Mononuclear cell (primary cell): ENCODE data around the gene FASTKD3. TPM values are rescaled to one million over a fixed set of nuclear protein-coding genes. Genes with fewer than 3 reads are reported as not detected.
"Not testable (repeated sequence)": the region's sequence is repeated elsewhere in the genome, so short reads cannot be mapped to it uniquely, and the experiment has no call there.

ENCODE experiments used
- H3K27me3 ChIP-seq: 2 replicates; pipeline ENCODE4 v1.6.0; 2011; ENCODE audit warnings: low read length, control low read depth; ENCODE audit not compliant: insufficient read depth
- H3K4me1 ChIP-seq: 2 replicates; pipeline ENCODE4 v1.5.1; 2011; ENCODE audit warnings: mild to moderate bottlenecking, low read length, control low read depth; ENCODE audit not compliant: insufficient read depth
- H3K4me3 ChIP-seq: 2 replicates; pipeline ENCODE4 v1.5.1; 2011; ENCODE audit warnings: mild to moderate bottlenecking, low read length, moderate library complexity
- H3K9me3 ChIP-seq: 2 replicates; pipeline ENCODE4 v1.5.1; 2011; ENCODE audit warnings: low read depth, mild to moderate bottlenecking, control low read depth, low read length
- total RNA-seq: library from RNA; depleted of rRNA; stranded (reverse); fragments of >200 nt; gene quantifications from one replicate; pipeline ENCODE4 v1.2.3, GENCODE V29; 2012

FASTKD3 gene, protein sequence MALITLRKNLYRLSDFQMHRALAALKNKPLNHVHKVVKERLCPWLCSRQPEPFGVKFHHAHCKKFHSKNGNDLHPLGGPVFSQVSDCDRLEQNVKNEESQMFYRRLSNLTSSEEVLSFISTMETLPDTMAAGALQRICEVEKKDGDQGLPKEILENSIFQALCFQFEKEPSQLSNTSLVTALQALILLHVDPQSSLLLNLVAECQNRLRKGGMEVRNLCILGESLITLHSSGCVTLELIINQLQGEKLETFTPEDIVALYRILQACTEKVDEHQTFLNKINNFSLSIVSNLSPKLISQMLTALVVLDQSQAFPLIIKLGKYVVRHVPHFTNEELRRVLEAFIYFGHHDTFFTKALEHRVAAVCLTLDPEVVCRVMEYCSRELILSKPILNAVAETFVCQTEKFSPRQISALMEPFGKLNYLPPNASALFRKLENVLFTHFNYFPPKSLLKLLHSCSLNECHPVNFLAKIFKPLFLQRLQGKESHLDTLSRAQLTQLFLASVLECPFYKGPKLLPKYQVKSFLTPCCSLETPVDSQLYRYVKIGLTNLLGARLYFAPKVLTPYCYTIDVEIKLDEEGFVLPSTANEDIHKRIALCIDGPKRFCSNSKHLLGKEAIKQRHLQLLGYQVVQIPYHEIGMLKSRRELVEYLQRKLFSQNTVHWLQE
- 9.2 TPM for total RNA-seq

DNA sequence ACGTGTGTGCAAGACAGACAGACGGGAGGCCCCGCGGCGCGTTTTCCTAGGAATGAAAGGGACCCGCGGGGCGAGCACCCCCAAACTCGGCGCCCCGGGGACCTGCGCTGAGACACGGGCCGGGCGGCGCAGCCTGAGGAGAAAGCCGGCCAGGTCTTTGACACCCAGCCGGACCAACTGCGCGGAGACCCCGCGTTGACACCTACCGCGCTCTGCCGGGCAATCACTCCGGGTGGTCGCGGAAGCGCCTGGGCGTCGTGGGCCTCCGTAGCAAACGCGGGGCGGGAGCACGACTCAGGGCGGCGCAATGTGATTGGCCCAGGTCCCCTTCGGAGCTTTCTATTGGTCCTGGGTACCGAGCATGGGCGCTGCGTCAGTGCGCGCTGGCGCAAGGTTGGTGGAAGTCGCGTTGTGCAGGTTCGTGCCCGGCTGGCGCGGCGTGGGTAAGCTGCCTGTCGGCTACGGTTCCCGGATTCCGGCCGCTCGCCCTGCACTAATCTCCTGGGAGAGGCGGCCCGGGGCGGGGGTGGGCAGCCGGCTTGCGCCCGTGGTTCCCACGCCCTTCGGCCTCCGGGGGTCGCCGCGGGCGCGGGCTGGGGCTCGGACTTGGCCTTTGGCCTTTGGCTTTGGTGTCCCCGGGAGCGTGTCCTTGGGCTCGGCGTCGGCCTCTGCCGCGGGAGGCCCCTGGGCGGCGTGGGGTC lies at the start of gene FASTKD3, which contains the start of gene MTRR:
FASTKD3 (minus strand) TSS at position 259 of the 701 bp plus-strand sequence. CDS start 948 bp downstream, outside the sequence.
MTRR (plus strand) TSS at position 376 of the 701 bp plus-strand sequence. CDS start 1,647 bp downstream, outside the sequence.
- Histone ChIP-seq H3K4me1 (peaks cover 32% of the 10 kb centered on the region), H3K4me3 (peak within 1 kb of the TSS; percentile 75), H3K27me3 (no peaks in the 10 kb centered on the region)

DNA sequence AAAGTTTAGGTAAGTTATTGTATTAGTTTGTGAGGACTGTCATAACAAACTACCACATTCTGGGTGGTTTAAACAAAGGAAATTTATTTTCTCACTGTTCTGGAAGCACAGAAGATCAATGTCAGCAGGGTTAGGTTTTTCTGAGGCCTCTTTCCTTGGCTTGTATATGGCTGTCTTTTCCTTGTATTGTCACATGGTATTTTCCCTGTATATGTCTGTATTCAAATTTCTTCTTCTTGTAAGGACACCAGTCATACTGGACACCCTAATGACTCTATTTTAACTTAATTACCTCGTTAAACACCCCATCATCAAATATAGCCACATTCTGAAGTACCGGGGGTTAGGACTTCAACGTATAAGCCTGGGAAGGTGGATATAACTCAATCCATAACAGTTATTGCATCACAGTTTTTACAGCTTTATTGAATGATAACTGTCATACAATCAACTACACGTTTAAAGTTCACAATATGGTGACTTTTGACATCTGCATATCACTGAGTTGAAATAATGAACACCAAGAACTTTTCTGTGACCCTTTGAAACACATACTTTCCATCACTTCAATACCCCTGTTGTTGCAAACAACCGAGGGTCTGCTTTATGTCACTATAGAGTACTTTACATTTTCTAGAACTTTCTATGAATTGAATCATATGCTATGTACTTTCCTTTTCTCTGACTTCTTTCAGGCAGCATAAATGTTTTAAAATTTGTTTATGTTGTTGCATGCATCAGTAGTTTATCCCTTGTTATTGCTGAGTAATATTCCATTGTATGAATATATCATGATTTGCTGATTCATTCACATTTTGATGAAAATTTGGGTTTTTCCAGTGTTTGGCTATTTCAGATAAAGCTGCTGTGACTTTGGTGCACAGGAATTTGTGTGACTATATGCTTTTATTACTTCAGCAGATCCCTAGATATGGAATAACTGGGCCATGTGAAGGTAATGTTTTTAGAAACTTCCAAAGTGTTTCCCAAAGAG lies 48.6 kb upstream of the FASTKD3 start:
- Histone ChIP-seq H3K4me1 (no peaks in the 10 kb centered on the region), H3K9me3 (no peaks in the 10 kb centered on the region), H3K4me3 (no peak overlapping the region), H3K27me3 (no peaks in the 10 kb centered on the region)

More for the DNA sequence above, at the start of gene FASTKD3, which contains the start of gene MTRR:
- H3K9me3 ChIP-seq: no peaks in the 10 kb centered on the region

DNA sequence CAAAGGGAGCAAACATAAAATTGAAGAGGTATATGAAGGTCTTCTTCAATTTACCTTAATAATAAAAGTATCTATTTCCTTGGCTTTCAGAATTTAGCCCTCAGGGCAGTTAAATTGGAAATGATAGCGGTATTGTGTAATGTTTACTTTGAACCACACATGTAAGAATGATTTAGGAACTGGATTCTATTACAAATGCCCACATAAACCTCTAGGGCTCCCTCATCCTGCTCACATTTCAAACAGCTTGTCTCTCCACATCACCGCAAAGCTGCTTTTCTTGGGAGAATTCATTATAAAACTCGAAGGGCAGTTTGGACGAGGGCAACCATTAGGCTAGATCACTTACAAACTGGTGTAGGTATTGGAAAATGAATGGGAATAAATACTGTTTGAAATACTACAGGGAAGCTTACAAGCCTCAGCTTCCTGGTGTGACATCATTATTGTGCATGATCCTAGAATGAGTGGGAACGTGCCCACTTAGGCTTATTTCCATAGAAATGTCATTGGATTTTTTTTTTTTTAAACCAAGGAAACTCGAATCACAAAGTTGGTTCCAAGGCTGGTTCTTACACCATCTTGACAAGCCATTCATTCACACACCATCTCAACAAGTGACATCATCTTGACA lies 47.5 kb upstream of the FASTKD3 start:
- no peak overlapping the region for H3K4me3 ChIP-seq

DNA sequence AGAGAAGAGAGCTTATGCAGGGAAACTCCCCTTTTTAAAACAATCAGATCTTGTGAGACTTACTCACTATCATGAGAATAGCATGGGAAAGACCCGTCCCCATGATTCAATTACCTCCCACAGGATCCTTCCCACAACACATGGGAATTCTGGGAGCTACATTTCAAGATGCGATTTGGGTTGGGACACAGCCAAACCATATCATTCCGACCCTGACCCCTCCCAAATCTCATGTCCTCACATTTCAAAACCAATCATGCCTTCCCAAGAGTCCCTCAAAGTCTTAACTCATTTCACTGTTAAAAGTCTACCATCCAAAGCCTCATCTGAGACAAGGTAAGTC lies 42.6 kb upstream of the FASTKD3 start:
- not testable (repeated sequence) for H3K4me1 ChIP-seq, H3K27me3 ChIP-seq, H3K4me3 ChIP-seq
- H3K9me3 ChIP-seq: peaks cover 17% of the 10 kb centered on the region

More for the DNA sequence above, 47.5 kb upstream of the FASTKD3 start:
- H3K9me3 ChIP-seq: no peaks in the 10 kb centered on the region
- no peaks in the 10 kb centered on the region for H3K4me1 ChIP-seq
- H3K27me3 ChIP-seq: no peaks in the 10 kb centered on the region

DNA sequence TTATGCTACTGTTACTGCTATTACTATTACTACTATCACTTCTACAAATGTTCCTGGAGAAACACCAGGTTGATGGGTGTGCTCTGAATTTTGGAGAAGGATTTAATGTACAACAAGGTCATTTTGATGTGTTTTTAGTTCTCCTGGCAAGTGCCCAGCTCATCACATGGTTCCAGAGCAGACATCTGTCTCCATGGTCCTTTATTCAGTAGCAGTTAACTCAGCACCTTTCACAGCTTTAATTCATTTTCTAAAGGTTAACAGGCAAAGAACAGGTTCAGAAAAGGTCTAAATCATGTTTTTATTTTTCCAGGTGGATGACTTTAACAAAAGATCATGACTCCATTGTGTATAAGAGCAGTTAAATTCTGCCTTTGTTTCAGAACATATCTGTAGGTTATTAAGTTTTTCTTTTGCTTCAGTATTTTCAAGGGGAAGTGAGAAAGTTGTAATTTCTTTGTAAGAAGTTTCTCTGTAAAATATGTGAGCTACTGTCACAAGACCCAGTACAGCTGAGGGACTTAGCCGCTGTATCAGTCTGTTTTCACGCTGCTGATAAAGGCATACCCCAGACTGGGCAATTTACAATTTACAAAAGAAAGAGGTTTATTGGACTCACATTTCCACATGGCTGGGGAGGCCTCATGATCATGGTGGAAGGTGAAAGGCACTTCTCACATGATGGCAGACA lies 42.1 kb upstream of the FASTKD3 start:
- no peak overlapping the region for H3K4me3 ChIP-seq
- H3K9me3 ChIP-seq: peaks cover 17% of the 10 kb centered on the region
- no peaks in the 10 kb centered on the region for H3K27me3 ChIP-seq

DNA sequence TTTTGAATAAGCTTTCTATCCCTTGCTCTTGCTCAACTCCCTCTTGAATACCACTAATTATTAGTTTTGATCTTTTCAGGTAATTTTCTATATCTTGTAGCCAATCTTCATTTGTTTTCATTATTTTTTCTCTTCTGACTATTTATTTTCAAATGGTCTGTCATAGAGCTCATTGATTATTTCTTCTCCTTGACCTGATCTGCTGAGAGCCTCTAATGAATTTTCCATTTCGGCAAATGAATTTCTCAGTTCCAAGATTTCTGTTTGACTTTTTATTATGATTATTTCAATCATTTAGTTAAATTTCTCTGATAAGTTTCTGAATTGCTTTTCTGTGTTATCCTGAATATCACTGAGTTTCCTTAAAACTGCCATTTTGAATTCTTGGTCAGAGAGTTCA lies 39.5 kb upstream of the FASTKD3 start:
- Histone ChIP-seq H3K9me3 (peaks cover 17% of the 10 kb centered on the region), H3K4me1 (no peaks in the 10 kb centered on the region), H3K4me3 (no peak overlapping the region), H3K27me3 (no peaks in the 10 kb centered on the region)

More for the DNA sequence above, 42.1 kb upstream of the FASTKD3 start:
- H3K4me1 ChIP-seq: no peaks in the 10 kb centered on the region

DNA sequence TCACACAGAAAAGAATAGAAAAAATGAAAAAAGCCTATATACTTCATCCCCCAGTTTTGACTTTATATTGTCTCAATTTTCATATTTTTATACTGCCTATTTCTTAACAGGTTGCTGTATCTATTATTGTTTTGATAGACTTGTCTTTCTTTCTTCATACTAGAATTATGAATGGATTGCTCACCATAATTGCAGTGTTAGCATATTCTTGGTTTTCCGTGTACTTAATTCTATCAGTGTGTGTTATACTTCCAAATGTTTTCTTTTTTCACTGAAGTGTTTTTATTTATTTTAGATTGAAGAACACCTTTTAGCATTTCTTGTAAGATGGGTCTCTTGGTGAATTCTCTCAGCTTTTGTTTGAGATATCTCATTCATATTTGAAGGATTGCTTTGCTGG lies 38.8 kb upstream of the FASTKD3 start:
- no peaks in the 10 kb centered on the region for H3K4me1 ChIP-seq
- peaks cover 17% of the 10 kb centered on the region for H3K9me3 ChIP-seq
- H3K4me3 ChIP-seq: no peak overlapping the region
- no peaks in the 10 kb centered on the region for H3K27me3 ChIP-seq

DNA sequence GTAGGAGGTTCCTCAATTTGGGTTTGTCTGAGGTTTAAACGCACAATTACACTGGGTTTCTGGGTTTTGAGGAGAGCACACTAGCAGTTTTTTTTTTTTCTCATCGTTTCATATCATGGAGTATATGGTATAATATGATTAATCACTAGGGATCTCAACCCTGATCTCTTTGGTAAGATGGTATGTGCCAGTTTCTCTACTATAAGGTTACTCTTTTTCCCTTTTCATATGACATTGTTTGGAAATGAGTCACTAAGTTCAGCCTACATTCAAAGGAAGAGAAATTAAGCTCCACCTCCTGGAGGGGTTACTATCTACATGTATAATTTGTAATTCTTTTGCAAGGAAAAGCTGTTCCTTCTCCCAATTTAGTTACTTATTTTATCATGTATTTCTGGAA lies 35.3 kb upstream of the FASTKD3 start:
- Histone ChIP-seq H3K4me1 (no peaks in the 10 kb centered on the region), H3K27me3 (no peaks in the 10 kb centered on the region), H3K4me3 (no peak overlapping the region), H3K9me3 (peaks cover 17% of the 10 kb centered on the region)

DNA sequence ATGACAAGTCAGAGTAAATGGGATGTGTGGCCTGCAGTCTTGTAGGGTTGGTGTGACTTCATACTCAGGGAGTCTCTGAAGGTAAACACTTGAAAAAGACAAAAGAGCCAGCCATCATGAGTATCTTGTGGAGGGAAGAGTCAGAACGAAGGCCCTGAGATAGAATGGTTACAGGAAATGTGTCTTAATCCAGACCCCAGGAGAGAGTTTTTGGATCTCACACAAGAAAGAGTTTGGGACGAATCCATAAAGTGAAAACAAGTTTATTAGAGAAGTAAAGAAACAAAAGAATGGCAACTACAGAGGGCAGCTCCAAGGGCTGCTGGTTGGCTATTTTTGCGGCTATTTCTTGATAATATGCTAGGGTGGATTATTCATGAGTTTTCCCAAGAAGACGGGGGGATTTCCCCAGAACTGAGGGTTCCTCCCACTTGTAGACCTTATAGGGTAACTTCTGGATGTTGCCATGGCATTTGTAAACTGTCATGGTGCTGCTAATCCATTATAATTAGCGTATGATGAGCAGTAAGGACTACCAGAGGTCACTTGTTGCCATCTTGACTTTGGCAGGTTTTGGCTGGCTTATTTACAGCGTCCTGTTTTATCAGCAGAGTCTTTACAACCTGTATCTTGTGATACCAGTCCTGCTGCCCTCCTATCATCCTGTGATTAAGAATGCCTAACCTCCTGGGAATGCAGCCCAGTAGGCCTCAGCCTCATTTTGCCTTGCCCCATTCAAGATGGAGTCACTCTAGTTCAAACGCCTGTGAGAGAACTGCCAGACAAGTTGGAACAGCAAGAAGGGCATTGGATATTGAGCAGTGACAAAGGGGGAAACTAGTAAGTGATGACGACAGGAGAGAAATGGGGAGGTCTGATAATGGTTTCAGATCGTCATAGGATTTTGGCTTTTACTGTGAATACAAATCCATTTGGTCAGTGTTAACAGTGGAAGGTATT lies 34.1 kb upstream of the FASTKD3 start:
- H3K27me3 ChIP-seq: no peaks in the 10 kb centered on the region
- peaks cover 10% of the 10 kb centered on the region for H3K9me3 ChIP-seq
- H3K4me3 ChIP-seq: no peak overlapping the region
- no peaks in the 10 kb centered on the region for H3K4me1 ChIP-seq

DNA sequence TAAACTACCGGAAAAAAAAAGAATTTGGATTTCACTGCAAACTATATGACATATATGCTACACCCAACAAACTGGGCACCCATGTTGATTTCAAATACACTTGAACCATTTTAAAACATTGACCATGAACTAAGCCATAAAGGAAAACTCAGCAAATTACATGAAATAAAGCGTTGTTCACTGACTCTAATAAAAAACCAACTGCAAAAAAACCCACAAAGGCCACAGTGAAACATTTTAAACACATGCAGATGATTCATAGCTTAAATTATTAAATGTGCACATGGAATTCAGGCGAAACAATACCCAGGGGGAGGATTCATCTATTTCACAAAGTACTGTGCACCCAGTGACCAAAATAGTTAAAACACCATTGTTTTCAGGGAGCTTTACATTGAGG lies 33.4 kb upstream of the FASTKD3 start:
- H3K9me3 ChIP-seq: peaks cover 3% of the 10 kb centered on the region
- H3K4me3 ChIP-seq: no peak overlapping the region
- H3K4me1 ChIP-seq: no peaks in the 10 kb centered on the region
- H3K27me3 ChIP-seq: no peaks in the 10 kb centered on the region

DNA sequence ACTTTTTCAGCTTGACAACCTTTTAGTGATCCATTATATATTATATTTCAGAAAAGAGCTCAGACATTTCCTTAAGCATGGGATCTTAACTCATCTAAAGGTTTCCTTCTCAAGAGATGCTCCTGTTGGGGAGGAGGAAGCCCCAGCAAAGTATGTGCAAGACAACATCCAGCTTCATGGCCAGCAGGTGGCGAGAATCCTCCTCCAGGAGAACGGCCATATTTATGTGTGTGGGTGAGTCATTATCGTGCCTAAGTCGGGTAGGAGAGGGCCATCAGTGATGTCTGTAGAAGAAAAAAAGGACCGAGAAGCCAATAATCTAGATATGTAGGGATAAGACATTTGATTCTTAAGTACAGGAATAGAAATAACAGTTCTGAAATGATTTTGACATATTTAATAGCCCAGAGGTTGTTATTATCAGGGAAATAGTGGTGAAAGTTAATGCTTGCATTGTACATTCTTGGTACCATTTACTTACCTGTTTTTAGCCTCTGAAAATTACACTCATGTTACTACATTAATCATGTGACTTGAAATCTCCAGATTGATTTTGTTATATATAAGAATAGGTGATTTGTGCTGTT lies 28.3 kb upstream of the FASTKD3 start:
- Histone ChIP-seq H3K27me3 (no peaks in the 10 kb centered on the region), H3K9me3 (no peaks in the 10 kb centered on the region), H3K4me3 (no peak overlapping the region), H3K4me1 (no peaks in the 10 kb centered on the region)

DNA sequence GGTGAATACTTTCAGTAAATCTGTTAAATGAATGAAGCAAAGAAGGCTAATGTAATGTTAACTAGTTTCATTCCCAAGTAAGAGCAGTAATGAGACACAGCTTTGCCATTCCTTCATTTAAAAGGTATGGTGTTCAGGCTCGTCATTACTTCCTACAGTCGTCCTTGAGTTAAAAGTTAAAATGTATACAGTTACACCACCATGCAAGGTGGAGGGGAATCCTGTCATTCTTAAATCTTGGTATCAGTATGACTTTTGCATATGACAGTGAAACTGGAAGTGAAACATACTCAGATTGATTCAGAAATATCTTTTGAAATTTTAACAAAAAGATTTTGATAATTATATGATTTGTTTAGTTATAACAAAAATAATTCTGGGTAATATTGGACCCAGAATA lies 26.0 kb upstream of the FASTKD3 start:
- H3K27me3 ChIP-seq: no peaks in the 10 kb centered on the region
- no peak overlapping the region for H3K4me3 ChIP-seq
- no peaks in the 10 kb centered on the region for H3K9me3 ChIP-seq
- H3K4me1 ChIP-seq: no peaks in the 10 kb centered on the region
